ENCODE results near the gene ROBO1. TPM values are rescaled to one million over a fixed set of nuclear protein-coding genes. Genes with fewer than 3 reads are reported as not detected.

The ROBO1 gene
- total and polyA plus RNA-seq, 2 of the 13 experiments (the other 11 are each of a cell fraction or from before 2014, with no cell fraction given), result 52.2 to 71.0 TPM

DNA sequence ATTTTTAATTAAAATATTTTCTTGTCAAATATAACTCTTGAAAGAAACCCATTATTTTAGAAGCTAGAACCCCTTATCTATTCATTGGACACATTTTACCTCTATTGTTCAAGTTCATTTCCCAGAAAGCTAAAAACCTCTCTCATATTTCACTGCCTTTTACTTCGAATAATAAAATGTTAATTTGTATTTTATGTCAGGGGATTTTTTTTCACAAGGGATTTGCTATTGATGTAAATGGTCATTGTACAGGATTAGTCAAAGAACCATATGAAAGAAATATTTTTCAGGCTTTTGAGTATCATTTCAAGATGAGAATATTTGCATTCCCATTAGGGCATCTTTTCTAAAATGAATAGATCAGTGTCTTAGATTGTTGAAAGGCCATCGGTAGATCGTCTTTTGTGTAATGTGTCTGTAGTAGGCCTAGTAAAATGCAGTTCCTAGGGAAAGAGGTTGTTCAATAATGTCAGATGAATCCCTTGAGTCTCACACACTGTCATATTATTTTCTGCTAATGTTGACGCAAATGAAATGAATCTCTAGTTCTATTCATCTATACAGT lies 114.5 kb downstream of the ROBO1 start:
- H3K79me2 ChIP-seq (ENCODE audit: insufficient read depth, low read length), result no peaks in the 10 kb centered on the region
- no peaks in the 10 kb centered on the region for H4K20me1 ChIP-seq (ENCODE audit: insufficient read depth, low read length)
- H3K27me3 ChIP-seq (ENCODE audit: control insufficient read depth in 1 of 2, insufficient read depth in 2 of 2, low read length in 2 of 2), result no peaks in the 10 kb centered on the region
- ATAC-seq (no peak), FAIRE-seq (no peak), DNase-seq (ENCODE audit: low spot score) (no peak)
- no peak overlapping the region for H3K9ac ChIP-seq (ENCODE audit: insufficient read depth, low read depth, low read length)
- intact Hi-C loops (cut with micrococcal nuclease; ENCODE audit: unreplicated experiment), result no loop called here
- ChIA-PET CTCF (ENCODE audit: low intra/inter-chr PET ratio, low total read pairs) (no interaction called here), POLR2A (no interaction called here)
- H3K9me3 ChIP-seq (ENCODE audit: low read length), result no peaks in the 10 kb centered on the region
- in situ Hi-C loops (cut with HindIII; ENCODE audit: extremely low pct_ligation_motif_present, low pct_unique_long_range_greater_than_20kb), result no loop called here
- no peak overlapping the region for H3K4me3 ChIP-seq (replicated peaks in 1 of 3; ENCODE audit: insufficient read depth in 1 of 3, low read depth in 2 of 3, low read length in 3 of 3)
- H3K36me3 ChIP-seq (replicated peaks in 1 of 2; ENCODE audit: control insufficient read depth in 1 of 2, insufficient read depth in 2 of 2, low read length in 2 of 2), result no peaks in the 10 kb centered on the region
- H3K4me2 ChIP-seq (ENCODE audit: low read depth, low read length), result no peak overlapping the region
- no peaks in the 10 kb centered on the region for H3K4me1 ChIP-seq (ENCODE audit: insufficient read depth, low read length)
- BruUV-seq (replicated peaks), result no TSS peak
- no peak overlapping the region for H2AFZ ChIP-seq (ENCODE audit: low read length)
- WGBS (ENCODE audit: low lambda C conversion rate), result 26% methylated on average over 4 of the region's 4 CpGs
- H3K27ac ChIP-seq (ENCODE audit: extremely low read length, insufficient read depth, low read length), result no peak overlapping the region
- TF ChIP-seq, protein P1, sequence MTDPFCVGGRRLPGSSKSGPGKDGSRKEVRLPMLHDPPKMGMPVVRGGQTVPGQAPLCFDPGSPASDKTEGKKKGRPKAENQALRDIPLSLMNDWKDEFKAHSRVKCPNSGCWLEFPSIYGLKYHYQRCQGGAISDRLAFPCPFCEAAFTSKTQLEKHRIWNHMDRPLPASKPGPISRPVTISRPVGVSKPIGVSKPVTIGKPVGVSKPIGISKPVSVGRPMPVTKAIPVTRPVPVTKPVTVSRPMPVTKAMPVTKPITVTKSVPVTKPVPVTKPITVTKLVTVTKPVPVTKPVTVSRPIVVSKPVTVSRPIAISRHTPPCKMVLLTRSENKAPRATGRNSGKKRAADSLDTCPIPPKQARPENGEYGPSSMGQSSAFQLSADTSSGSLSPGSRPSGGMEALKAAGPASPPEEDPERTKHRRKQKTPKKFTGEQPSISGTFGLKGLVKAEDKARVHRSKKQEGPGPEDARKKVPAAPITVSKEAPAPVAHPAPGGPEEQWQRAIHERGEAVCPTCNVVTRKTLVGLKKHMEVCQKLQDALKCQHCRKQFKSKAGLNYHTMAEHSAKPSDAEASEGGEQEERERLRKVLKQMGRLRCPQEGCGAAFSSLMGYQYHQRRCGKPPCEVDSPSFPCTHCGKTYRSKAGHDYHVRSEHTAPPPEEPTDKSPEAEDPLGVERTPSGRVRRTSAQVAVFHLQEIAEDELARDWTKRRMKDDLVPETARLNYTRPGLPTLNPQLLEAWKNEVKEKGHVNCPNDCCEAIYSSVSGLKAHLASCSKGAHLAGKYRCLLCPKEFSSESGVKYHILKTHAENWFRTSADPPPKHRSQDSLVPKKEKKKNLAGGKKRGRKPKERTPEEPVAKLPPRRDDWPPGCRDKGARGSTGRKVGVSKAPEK (CRISPR knock-in tag; IDR thresholded peaks at IDR 0.05; ENCODE audit: borderline replicate concordance), result no peak
- TF ChIP-seq ZNF263 (CRISPR knock-in tag; IDR thresholded peaks at IDR 0.05), result no peak
- TF ChIP-seq, protein P2, sequence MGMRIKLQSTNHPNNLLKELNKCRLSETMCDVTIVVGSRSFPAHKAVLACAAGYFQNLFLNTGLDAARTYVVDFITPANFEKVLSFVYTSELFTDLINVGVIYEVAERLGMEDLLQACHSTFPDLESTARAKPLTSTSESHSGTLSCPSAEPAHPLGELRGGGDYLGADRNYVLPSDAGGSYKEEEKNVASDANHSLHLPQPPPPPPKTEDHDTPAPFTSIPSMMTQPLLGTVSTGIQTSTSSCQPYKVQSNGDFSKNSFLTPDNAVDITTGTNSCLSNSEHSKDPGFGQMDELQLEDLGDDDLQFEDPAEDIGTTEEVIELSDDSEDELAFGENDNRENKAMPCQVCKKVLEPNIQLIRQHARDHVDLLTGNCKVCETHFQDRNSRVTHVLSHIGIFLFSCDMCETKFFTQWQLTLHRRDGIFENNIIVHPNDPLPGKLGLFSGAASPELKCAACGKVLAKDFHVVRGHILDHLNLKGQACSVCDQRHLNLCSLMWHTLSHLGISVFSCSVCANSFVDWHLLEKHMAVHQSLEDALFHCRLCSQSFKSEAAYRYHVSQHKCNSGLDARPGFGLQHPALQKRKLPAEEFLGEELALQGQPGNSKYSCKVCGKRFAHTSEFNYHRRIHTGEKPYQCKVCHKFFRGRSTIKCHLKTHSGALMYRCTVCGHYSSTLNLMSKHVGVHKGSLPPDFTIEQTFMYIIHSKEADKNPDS (CRISPR knock-in tag; IDR thresholded peaks at IDR 0.05), result no peak
- TF ChIP-seq, protein P3, sequence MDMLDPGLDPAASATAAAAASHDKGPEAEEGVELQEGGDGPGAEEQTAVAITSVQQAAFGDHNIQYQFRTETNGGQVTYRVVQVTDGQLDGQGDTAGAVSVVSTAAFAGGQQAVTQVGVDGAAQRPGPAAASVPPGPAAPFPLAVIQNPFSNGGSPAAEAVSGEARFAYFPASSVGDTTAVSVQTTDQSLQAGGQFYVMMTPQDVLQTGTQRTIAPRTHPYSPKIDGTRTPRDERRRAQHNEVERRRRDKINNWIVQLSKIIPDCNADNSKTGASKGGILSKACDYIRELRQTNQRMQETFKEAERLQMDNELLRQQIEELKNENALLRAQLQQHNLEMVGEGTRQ (IDR thresholded peaks at IDR 0.05; ENCODE audit: low read depth, low read length), result no peak
- TF ChIP-seq, protein P3 (CRISPR knock-in tag; IDR thresholded peaks at IDR 0.05; ENCODE audit: borderline replicate concordance), result no peak
- TF ChIP-seq SETDB1 (CRISPR knock-in tag; IDR thresholded peaks at IDR 0.05; ENCODE audit: borderline replicate concordance), result no peak
- TF ChIP-seq ZMYM2 (CRISPR knock-in tag; IDR thresholded peaks at IDR 0.05), result no peak
- TF ChIP-seq KDM1A (CRISPR knock-in tag; IDR thresholded peaks at IDR 0.05), result no peak
- no peak for TF ChIP-seq FIP1L1 (IDR thresholded peaks at IDR 0.05; ENCODE audit: borderline replicate concordance, insufficient read depth, low read depth, low read length)
- no peak for TF ChIP-seq PRDM4 (CRISPR knock-in tag; IDR thresholded peaks at IDR 0.05; ENCODE audit: borderline replicate concordance)
- no peak for TF ChIP-seq KLF13 (CRISPR knock-in tag; IDR thresholded peaks at IDR 0.05)
- TF ChIP-seq, protein P4, sequence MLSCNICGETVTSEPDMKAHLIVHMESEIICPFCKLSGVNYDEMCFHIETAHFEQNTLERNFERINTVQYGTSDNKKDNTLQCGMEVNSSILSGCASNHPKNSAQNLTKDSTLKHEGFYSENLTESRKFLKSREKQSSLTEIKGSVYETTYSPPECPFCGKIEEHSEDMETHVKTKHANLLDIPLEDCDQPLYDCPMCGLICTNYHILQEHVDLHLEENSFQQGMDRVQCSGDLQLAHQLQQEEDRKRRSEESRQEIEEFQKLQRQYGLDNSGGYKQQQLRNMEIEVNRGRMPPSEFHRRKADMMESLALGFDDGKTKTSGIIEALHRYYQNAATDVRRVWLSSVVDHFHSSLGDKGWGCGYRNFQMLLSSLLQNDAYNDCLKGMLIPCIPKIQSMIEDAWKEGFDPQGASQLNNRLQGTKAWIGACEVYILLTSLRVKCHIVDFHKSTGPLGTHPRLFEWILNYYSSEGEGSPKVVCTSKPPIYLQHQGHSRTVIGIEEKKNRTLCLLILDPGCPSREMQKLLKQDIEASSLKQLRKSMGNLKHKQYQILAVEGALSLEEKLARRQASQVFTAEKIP (CRISPR knock-in tag; IDR thresholded peaks at IDR 0.05; ENCODE audit: borderline replicate concordance), result no peak
